Endothelial cell of umbilical vein (primary cell): Measurements from ENCODE around the gene CCDC85B. TPM values are rescaled to one million over a fixed set of nuclear protein-coding genes. Genes with fewer than 3 reads are reported as not detected.

Experiments
- BruUV-seq: library from RNA; stranded (reverse); fragments of 400-500 nt; replicated peaks from 2 replicates; lab custom pipeline; 2021; lab: Mats Ljungman, UMichigan
- CTCF ChIA-PET: fragments of 300-600, 350-600 bp; sonication (Branson Sonifier 250); formaldehyde crosslinking; loops from one replicate; lab custom pipeline; 2021; ENCODE audit warnings: antibody characterized with exemption, inconsistent platforms; lab: Charles Lee
- POLR2A ChIA-PET: fragments of 300-600, 350-600 bp; sonication (Branson Sonifier 250); formaldehyde crosslinking; loops from one replicate; lab custom pipeline; 2021; ENCODE audit warnings: antibody characterized with exemption, inconsistent platforms; lab: Charles Lee
- DNase-seq: peaks from one replicate; pipeline ENCODE4 v3.0.0-alpha.2; 2011; ENCODE audit warnings: low read depth, low spot score
- FAIRE-seq: peaks from 2 replicates; lab custom pipeline; 2011; peaks lifted over from hg19 to GRCh38; lab: Jason Lieb, UNC
- H2AFZ ChIP-seq: 2 replicates; pipeline ENCODE4 v1.6.0; 2012; ENCODE audit warnings: low read depth, low read length, control low read depth, inconsistent platforms
- H3K27ac ChIP-seq: 2 replicates; pipeline ENCODE4 v1.5.1; 2011; ENCODE audit warnings: low read depth, mild to moderate bottlenecking, control low read depth, low read length, moderate library complexity; ENCODE audit not compliant: insufficient read depth
- H3K27me3 ChIP-seq, 2 experiments: 2 replicates each; pipeline versions ENCODE4 v1.6.0 to v1.6.1; 2011; ENCODE audit warnings: low read length in 2 of 2, mixed read lengths in 1 of 2; ENCODE audit not compliant: control insufficient read depth in 2 of 2, insufficient read depth in 2 of 2
- H3K36me3 ChIP-seq, 2 experiments: 2 replicates in 1 of 2; 3 replicates in 1 of 2; pipeline ENCODE4 v1.5.1; 2011; ENCODE audit warnings: low read length in 2 of 2, mild to moderate bottlenecking in 1 of 2, moderate library complexity in 1 of 2; ENCODE audit not compliant: control insufficient read depth in 2 of 2, insufficient read depth in 2 of 2; ENCODE audit errors: extremely low read depth in 1 of 2
- H3K4me1 ChIP-seq: 3 replicates; pipeline ENCODE4 v1.5.1; 2011; ENCODE audit warnings: mild to moderate bottlenecking, low read length; ENCODE audit not compliant: control insufficient read depth, insufficient read depth; ENCODE audit errors: extremely low read depth
- H3K4me2 ChIP-seq: 2 replicates; pipeline ENCODE4 v1.6.1; 2011; ENCODE audit warnings: low read length, control low read depth, mixed read lengths; ENCODE audit not compliant: insufficient read depth
- H3K4me3 ChIP-seq, 3 experiments: fragments of 200-600 bp in 1 of 3; sonication (generic), shearing (Covaris generic) in 1 of 3; replicated peaks in 1 of 3; 2 replicates each; pipeline ENCODE4 v1.5.1; 2011 to 2016; ENCODE audit warnings: control low read depth in 3 of 3, low read length in 3 of 3, mild to moderate bottlenecking in 2 of 3, inconsistent platforms in 1 of 3, low read depth in 1 of 3, moderate library complexity in 1 of 3; ENCODE audit not compliant: insufficient read depth in 1 of 3
- H3K79me2 ChIP-seq: 2 replicates; pipeline ENCODE4 v1.6.0; 2012; ENCODE audit warnings: low read length, inconsistent platforms; ENCODE audit not compliant: control insufficient read depth, insufficient read depth
- H3K9ac ChIP-seq: replicated peaks from 2 replicates; pipeline ENCODE3; 2011; ENCODE audit warnings: low read length, control low read depth; ENCODE audit not compliant: insufficient read depth; ENCODE audit errors: extremely low read depth
- H3K9me1 ChIP-seq: replicated peaks from 3 replicates; pipeline ENCODE4 v1.6.0; 2011; ENCODE audit warnings: mild to moderate bottlenecking, low read length; ENCODE audit not compliant: control insufficient read depth, insufficient read depth; ENCODE audit errors: extremely low read depth
- H3K9me3 ChIP-seq: replicated peaks from 2 replicates; pipeline ENCODE4 v1.5.1; 2012; ENCODE audit warnings: low read length, inconsistent platforms; ENCODE audit not compliant: control insufficient read depth, insufficient read depth
- H4K20me1 ChIP-seq: replicated peaks from 2 replicates; pipeline ENCODE3; 2011; ENCODE audit warnings: mild to moderate bottlenecking, low read length; ENCODE audit not compliant: control insufficient read depth, insufficient read depth; ENCODE audit errors: extremely low read depth
- CTCF ChIP-seq, 2 donors: IDR thresholded peaks; 1 replicate in 1 of 2; 2 replicates in 1 of 2; pipeline ENCODE4 v1.5.1; 2011; ENCODE audit warnings: low read length in 2 of 2, mild to moderate bottlenecking in 2 of 2, moderate library complexity in 2 of 2, control low read depth in 1 of 2, inconsistent platforms in 1 of 2, low read depth in 1 of 2; ENCODE audit not compliant: insufficient read depth in 1 of 2; ENCODE audit errors: extremely low read depth in 1 of 2
- EZH2 ChIP-seq: IDR thresholded peaks from 2 replicates; pipeline ENCODE4 v1.6.1; 2012; ENCODE audit warnings: borderline replicate concordance, low read depth, mild to moderate bottlenecking, moderate library complexity, low read length, inconsistent platforms; ENCODE audit not compliant: severe bottlenecking
- FOS ChIP-seq: IDR thresholded peaks from 2 replicates; pipeline ENCODE4 v1.6.1; 2011; ENCODE audit warnings: mild to moderate bottlenecking, low read length, moderate library complexity, borderline replicate concordance; ENCODE audit not compliant: insufficient read depth
- GATA2 ChIP-seq: IDR thresholded peaks from 2 replicates; pipeline ENCODE4 v1.7.0; 2011; ENCODE audit warnings: low read depth, mild to moderate bottlenecking, moderate library complexity, mixed read lengths, low read length; ENCODE audit not compliant: insufficient read length, insufficient read depth
- JUN ChIP-seq: IDR thresholded peaks from 2 replicates; pipeline ENCODE4 v1.6.1; 2011; ENCODE audit warnings: borderline replicate concordance, low read depth; ENCODE audit not compliant: insufficient read length, insufficient read depth
- MAX ChIP-seq: IDR thresholded peaks from 2 replicates; pipeline ENCODE4 v1.6.1; 2011; ENCODE audit not compliant: insufficient read depth, insufficient read length
- MYC ChIP-seq: IDR thresholded peaks from one replicate; pipeline ENCODE4 v1.6.1; 2011; ENCODE audit warnings: mild to moderate bottlenecking, low read depth, low read length
- POLR2A ChIP-seq: IDR thresholded peaks from 2 replicates; pipeline ENCODE4 v1.6.1; 2012; ENCODE audit warnings: low read depth, mild to moderate bottlenecking, control low read depth, low read length
- POLR2AphosphoS5 ChIP-seq: IDR thresholded peaks from 2 replicates; pipeline ENCODE4 v1.6.1; 2012; ENCODE audit warnings: low read depth, mild to moderate bottlenecking, control low read depth, low read length, moderate library complexity; ENCODE audit not compliant: insufficient read depth
- dilution Hi-C: fragments of 300-500 bp; cut with MboI; formaldehyde crosslinking; loops from one replicate; pipeline ENCODE4 v1.15.0; 2019; ENCODE audit warnings: low sequenced_read_pairs; ENCODE audit not compliant: extremely low pct_ligation_motif_present
- intact Hi-C: fragments of 100-400 bp; cut with micrococcal nuclease; formaldehyde crosslinking; loops from one replicate; pipeline ENCODE4 v1.10.0; 2022
- polyA plus RNA-seq, 4 experiments: library from polyadenylated mRNA; depleted of rRNA in 3 of 4; stranded (reverse) in 3 of 4; unstranded in 1 of 4; fragments of >200 nt; gene quantifications; 2 replicates each; pipeline versions ENCODE4 v1.2.1 to v1.2.3, GENCODE V29; 2011 to 2012; ENCODE audit warnings: missing spikeins in 1 of 4
- total RNA-seq: library from RNA; stranded (reverse); gene quantifications from 2 replicates; pipeline ENCODE4 v1.2.3, GENCODE V29; 2021

CCDC85B gene
- total and polyA plus RNA-seq, 2 donors (not counting 3 experiments of a cell fraction or from before 2014, with no cell fraction given) = 105 to 107 TPM

GRCh38 chr11:65873318-65874156, 16.9 kb upstream of the CCDC85B start:
- H3K79me2 ChIP-seq = peaks cover 2% of the 10 kb centered on the region
- TF ChIP-seq MYC = no peak
- no peak for TF ChIP-seq GATA2
- peak; percentile 37 for TF ChIP-seq MAX
- peak; percentile 76 for TF ChIP-seq POLR2A
- peak; percentile 77 for TF ChIP-seq POLR2AphosphoS5
- H3K9me1 ChIP-seq = no peaks in the 10 kb centered on the region
- peak; percentile 83 for DNase-seq
- H2AFZ ChIP-seq = peak overlapping the region; percentile 62
- H3K4me2 ChIP-seq = peak overlapping the region; percentile 81
- H3K27ac ChIP-seq = peak overlapping the region; percentile 30
- peaks cover 17% of the 10 kb centered on the region for H3K4me1 ChIP-seq
- intact Hi-C loops = loop anchor here (2.0 kb wide), 1 partner anchor 15 kb away; the partner anchor contains the start of gene FIBP
- no TSS peak for BruUV-seq
- POLR2A ChIA-PET = no interaction called here
- H3K9me3 ChIP-seq = no peaks in the 10 kb centered on the region
- dilution Hi-C loops = no loop called here
- CTCF ChIA-PET = interaction anchor here (0.6 to 7.1 kb wide), 4 partner anchors 11 to 149 kb away, joined by 3 to 73 read pairs (median 12); partner anchors contain the start of genes CFL1, FIBP and MUS81
- H3K27me3 ChIP-seq = no peaks in the 10 kb centered on the region
- H3K4me3 ChIP-seq = peak overlapping the region; percentile 42 to 47 (median 43)
- FAIRE-seq = peak; percentile 95
- peak overlapping the region; percentile 49 for H3K9ac ChIP-seq
- H4K20me1 ChIP-seq = no peaks in the 10 kb centered on the region
- H3K36me3 ChIP-seq = peaks cover 0 to 6% of the 10 kb centered on the region in 2 experiments

GRCh38 chr11:65879617-65880016, 10.9 kb upstream of the CCDC85B start, which contains the start of gene CTSW:
CTSW (plus strand) TSS chr11:65879837; CDS start chr11:65879855, 18 bp downstream.
- no TSS peak for BruUV-seq

More at GRCh38 chr11:65879617-65880016, 10.9 kb upstream of the CCDC85B start, which contains the start of gene CTSW:
- Histone ChIP-seq H3K9me1 (no peaks in the 10 kb centered on the region), H2AFZ (no peak within 1 kb of the TSS), H4K20me1 (no peaks in the 10 kb centered on the region), H3K4me3 (no peak within 1 kb of the TSS), H3K27me3 (no peaks in the 10 kb centered on the region), H3K27ac (no peak within 1 kb of the TSS), H3K9ac (no peak within 1 kb of the TSS), H3K4me1 (no peaks in the 10 kb centered on the region), H3K79me2 (no peaks in the 10 kb centered on the region), H3K4me2 (no peak within 1 kb of the TSS), H3K9me3 (no peaks in the 10 kb centered on the region), H3K36me3 (peaks cover 4 to 23% of the 10 kb centered on the region in 2 experiments)
- dilution Hi-C loops (no loop called here), intact Hi-C loops (no loop called here)
- no peak for FAIRE-seq
- DNase-seq = no peak
- TF ChIP-seq GATA2 (no peak), JUN (no peak), MYC (no peak), EZH2 (no peak), POLR2AphosphoS5 (no peak), POLR2A (no peak), MAX (no peak), FOS (no peak), CTCF (IDR thresholded peaks at IDR 0.05; ENCODE audit: extremely low read depth in 1 of 2, insufficient read depth in 1 of 2, low read depth in 1 of 2, low read length in 2 of 2) (no peak)
- POLR2A ChIA-PET = interaction anchor here (1.6 kb wide), 1 partner anchor 10 kb away, joined by 4 read pairs; no protein-coding TSS in a partner anchor
- CTCF ChIA-PET = interaction anchor here (1.1 to 1.6 kb wide), 3 partner anchors 9 to 22 kb away, joined by 3 to 5 read pairs (median 4); partner anchors contain the start of gene FIBP
